Hepatic stellate cell (primary cell): Measurements from ENCODE around the gene DOCK1.

ENCODE experiments used
- DNase-seq: peaks from one replicate; pipeline ENCODE4 v3.0.0; 2011; ENCODE audit warnings: low spot score

The DOCK1 gene

DNA sequence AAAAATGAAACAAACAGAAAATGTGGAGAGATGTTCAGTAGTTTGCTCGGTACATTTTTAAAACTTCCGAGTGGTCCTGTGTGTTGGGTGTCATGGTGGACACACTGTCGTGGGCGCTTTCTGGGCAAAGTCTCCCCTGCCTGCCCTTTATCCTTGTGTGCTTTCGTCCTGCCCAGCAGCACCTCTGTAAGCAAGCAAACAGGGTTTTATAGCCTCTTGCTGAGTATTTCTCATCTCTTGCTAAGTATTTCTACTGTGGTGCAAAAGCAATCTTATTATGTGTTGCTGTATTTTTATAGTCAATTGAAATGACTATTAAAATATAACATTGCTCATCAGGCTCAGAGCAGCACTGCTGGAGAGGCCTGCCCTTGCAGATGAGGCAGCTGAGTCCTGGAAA is 48.7 kb downstream of the DOCK1 start:
- no peak for DNase-seq

DNA sequence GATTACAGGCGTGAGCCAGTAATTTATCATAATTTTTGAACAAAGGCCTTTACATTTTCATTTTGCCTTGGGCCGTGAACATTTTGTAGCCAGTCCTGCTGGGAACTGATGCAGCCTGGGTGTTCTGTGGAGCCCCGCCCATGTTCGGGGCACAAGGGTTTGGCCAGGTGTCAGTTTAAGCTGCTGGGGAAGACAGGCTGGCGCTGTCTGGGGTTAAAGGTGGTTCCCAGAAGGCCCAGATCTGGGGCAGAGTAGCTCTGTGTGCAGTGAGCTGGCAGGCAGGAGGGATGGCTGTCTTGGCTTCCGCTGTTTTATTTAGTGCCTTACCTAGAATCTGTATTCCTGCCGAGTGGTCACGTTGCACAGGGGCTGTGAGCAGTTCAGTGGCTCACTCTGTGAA is 50.2 kb downstream of the DOCK1 start:
- DNase-seq = no peak

DNA sequence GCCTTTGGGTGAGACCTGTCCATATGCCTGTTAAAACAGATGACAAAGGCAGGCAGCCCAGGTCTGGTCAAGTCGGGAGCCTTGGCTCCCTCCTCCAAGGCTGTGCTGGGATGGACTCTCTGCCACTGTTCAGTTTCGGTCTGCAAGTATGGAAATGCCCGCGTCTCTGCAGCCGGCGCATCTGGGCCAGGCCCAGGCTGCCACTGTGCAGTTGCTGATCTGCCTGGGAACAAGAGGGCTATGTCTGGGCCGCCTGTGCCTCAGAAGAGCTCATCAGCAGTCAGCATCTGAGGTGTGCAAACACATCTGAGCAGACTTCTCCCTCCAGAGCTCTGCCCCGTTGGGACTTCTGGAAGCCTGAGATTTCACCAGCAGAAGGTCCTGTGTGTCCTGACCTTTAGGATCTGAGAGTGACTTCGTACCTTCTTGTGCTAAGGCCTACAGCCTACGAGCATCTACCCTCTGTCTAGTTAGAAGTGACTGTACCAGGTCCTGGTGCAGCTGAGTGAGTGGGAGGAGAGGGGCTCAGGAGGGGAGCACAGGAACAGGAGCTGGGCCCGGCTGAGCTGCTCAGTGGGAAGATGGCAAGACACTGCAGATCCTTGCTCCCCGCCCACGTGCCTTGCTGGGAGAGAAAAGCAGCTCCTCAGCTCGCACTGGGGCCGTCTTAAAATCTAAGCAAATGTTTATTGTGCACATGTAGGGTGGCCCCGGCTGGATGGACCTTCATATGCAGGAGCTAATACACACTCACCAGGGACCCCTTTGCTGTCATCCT is 50.9 kb downstream of the DOCK1 start:
- DNase-seq = no peak

DNA sequence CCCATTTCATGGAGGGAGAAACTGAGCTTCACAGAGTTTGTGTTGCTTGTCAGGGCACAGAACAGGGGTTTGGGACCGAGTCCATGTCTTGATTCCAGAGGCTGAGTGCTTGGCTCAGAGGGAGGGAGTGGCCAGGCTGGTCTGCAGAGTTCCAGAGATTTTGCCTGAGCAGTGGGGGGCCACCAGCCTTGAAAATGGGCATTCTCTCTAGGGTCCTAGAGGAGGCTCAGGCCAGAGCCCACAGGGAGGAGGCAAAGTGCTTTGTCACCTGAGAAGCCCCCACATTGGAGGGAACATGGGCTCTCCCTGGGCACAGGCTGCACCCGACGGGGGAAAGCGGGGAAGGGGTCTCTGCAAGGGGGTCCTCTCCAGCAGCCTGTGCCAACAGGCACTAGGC is 51.5 kb downstream of the DOCK1 start:
- no peak for DNase-seq

DNA sequence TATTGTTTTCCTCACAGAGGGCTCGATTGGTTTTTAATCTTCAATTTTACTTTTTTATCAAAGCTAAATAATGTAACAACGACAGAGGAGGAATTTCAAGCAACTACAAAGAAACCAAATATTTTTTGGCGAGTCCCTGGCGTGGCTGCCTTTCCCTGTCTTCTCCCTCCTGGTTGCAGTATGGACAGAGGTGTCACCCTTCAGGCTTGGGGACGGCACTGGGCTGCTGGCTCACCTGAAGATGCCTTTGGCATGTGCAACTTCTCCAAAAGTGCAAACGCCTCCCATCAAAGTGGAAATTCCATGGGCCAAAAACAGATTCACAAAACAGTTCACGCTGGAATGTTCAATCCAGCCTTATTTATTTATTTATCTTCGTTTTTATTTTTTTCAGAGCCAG is 51.9 kb downstream of the DOCK1 start:
- DNase-seq = no peak

- no peak for DNase-seq
These were observed 54.2 kb downstream of the DOCK1 start for GRCh38 chr10:126959431-126959830.

- DNase-seq = no peak
These were observed 54.9 kb downstream of the DOCK1 start for GRCh38 chr10:126959906-126960685.

DNA sequence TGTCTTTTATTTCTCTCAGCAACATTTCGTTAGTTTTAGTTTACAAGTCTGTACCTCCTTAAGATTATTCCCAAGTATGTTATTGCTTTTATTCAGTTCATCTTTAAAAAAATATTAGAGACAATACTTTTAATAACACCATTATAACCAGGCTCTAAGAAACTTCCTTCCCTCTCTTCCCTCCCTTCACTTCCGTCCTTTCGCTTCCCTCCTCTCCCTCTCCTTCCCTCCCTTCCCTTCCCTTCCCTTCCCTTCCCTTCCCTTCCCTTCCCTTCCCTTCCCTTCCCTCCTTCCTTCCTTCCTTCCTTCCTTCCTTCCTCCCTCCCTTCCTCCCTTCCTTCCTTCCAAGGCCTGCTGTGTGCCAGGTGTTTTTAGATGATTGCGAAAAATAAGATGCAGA is 58.1 kb downstream of the DOCK1 start:
- DNase-seq = no peak

GRCh38 chr10:126964190-126964589 is 59.0 kb downstream of the DOCK1 start:
- no peak for DNase-seq

GRCh38 chr10:126966938-126967337 is 61.7 kb downstream of the DOCK1 start:
- no peak for DNase-seq

GRCh38 chr10:126969310-126969709 is 64.1 kb downstream of the DOCK1 start:
- DNase-seq = no peak

DNA sequence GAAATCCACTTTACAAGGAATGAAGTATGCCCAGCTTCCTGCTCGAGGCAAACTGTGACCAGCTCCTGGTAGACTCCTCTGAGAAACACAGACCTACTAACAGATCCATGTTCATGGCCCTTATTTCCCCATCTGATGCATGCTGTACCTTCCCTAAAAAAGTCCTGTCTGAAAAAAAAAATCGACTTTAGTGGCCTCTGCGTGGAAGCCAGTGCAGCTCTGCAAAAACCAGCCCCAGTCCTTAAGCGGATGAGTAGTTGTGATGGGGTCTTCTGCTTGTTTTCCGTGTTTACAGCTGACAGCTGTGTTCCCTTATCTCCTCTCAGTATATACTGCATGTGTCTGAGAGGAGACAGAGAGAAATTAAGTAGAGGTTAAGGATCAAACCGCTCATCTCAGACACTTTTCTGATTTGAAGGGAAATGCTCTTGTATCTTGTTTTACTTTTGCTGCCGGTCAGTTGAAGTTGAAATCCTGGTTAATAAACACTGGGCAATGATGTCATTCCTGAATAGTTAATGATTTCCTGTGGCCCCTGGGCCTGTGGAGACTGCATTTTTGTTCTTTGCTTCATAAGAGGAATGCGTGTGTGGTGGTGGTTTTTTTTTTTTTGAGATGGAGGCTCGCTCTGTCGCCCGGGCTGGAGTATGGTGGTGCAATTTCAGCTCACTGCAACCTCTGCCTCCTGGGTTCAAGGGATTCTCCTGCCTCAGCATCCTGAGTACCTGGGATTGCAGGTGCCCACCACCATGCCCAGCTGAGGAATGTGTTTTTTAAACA is 67.6 kb downstream of the DOCK1 start:
- DNase-seq = peak; percentile 84

GRCh38 chr10:126975221-126975620 is 70.0 kb downstream of the DOCK1 start:
- DNase-seq = no peak

DNA sequence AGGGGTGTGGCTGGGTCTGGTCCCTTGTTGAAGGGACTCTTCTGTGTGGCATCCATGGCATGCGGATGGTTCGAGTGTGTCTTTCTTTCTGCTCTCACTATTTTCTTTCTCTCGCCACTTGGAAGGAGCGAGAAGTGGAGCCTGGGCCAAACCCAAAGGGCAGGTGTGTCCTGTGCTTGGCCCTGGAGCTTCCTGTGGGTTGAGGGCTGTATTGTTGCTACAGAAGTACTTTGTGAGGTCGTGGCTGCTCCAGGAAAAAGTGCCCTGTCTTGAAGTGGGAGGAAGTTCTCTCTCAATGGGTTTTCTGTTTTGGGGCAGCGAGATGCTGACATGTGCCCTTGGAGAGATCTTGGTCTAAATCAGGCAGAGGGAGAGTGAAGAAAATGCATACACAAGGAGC is 72.0 kb downstream of the DOCK1 start:
- DNase-seq = no peak

DNA sequence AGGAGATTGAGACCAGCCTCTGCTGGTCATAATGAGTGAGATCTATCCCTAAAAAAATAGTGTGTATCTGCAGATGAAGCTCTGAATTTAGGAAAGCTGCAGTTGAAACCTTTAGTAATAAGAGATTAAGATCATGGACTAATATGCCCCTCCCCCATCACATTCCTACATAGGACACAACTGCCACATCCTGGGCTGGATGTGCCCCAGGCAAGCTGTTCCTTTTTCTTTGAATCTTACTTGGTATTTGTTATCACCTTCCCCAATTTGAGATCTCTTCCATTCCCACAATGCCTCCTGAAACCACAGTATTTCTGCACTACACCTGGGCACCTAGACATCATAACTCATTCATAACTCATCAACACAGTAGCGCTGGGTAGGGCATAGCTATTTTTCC is 74.1 kb downstream of the DOCK1 start:
- DNase-seq = no peak

DNA sequence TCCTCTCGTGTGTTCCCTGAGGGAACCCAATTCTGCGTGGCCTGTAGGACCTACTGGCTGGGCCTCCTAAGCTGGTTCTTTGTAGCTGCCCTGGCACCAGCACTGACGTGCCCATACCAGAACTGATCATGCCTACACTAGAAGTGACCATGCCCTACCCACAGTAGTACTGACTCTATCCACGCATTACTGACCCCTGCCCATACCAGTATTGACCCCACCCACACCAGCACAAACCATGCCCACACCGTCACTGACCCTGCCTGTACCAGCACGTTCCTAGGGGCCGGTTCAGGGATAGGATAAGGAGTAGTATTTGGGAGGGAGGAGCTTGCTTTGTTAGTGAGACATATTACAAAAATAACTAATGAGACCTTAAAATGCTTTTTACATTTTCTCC is 88.0 kb downstream of the DOCK1 start:
- DNase-seq = no peak

GRCh38 chr10:126997801-126998590 is 92.8 kb downstream of the DOCK1 start:
- no peak for DNase-seq

- DNase-seq = no peak
These were observed 95.4 kb downstream of the DOCK1 start for GRCh38 chr10:127000598-127000997.

- DNase-seq = no peak
These were observed 97.9 kb downstream of the DOCK1 start for GRCh38 chr10:127003032-127003685.

DNA sequence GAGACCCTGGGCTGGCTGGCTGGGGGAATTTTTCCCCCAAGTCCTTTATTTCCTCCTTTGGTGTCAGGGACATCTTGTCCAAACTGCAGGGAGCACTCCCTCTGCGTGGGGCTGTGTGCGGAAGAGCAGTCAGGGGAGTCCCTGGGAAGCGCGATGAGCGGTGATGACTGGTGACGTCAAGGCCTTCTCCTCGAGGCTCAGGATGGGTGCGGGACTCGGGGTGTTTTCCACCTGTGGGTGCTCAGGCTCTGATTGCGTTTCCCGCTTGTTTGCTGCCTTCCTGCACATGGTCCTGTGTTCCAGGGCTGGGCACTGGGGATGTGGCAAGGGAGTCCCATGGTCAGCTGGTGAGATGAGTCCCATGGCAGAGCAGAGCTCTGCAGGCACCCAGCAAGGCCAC is 101.2 kb downstream of the DOCK1 start:
- DNase-seq = no peak

DNA sequence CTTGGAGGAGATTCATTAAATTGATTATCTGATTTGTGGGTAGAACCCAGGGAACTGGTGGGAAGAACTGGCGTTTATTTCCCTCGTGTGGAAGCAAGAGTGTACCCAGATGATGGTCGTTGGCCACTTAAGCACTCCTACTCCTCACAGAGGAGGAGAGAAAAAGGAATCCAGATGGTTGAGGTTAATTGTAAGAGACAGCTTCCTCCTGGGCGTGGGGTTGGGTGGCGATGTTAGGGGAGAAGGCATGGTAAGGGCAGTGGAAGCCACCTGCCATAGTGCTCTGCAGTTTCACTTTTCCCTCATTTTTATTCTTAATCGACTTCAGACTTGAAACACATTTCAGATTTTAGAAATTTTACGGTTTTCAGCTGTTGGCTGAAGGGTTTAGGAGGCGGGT is 104.1 kb downstream of the DOCK1 start:
- no peak for DNase-seq

DNA sequence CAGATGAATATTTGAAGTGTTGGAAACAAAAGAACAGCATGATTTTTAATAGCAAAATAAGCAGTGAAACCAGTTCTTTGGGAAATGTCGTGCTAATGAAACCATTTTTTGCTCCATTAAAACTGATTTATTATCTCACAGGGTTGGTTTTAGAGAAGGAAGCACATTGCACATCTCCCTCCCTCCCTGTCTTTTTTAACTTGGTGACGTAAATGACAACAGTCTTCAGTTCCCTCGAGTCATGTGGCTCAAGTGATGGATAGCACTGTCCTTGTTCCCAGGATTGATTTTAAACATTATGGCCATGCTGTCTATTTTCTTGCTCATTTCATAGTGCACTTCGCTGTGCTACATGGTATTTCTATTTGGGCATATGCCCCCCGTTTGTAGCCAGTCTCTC is 105.9 kb downstream of the DOCK1 start:
- DNase-seq = no peak
